GM19240 (cell line): ENCODE measurements around the gene SLC26A1.

ENCODE experiments used
- DNase-seq: peaks from one replicate; pipeline ENCODE4 v3.0.0; 2011; ENCODE audit warnings: low spot score; ENCODE audit not compliant: insufficient read length

Gene SLC26A1

GRCh38 chr4:966266-967112, 26.7 kb downstream of the SLC26A1 start:
- no peak for DNase-seq

GRCh38 chr4:965766-966134, 27.5 kb downstream of the SLC26A1 start:
- DNase-seq, result no peak

GRCh38 chr4:965048-965765, 28.0 kb downstream of the SLC26A1 start:
- no peak for DNase-seq

- DNase-seq, result no peak
Observed at GRCh38 chr4:964346-965025, 28.7 kb downstream of the SLC26A1 start.

DNA sequence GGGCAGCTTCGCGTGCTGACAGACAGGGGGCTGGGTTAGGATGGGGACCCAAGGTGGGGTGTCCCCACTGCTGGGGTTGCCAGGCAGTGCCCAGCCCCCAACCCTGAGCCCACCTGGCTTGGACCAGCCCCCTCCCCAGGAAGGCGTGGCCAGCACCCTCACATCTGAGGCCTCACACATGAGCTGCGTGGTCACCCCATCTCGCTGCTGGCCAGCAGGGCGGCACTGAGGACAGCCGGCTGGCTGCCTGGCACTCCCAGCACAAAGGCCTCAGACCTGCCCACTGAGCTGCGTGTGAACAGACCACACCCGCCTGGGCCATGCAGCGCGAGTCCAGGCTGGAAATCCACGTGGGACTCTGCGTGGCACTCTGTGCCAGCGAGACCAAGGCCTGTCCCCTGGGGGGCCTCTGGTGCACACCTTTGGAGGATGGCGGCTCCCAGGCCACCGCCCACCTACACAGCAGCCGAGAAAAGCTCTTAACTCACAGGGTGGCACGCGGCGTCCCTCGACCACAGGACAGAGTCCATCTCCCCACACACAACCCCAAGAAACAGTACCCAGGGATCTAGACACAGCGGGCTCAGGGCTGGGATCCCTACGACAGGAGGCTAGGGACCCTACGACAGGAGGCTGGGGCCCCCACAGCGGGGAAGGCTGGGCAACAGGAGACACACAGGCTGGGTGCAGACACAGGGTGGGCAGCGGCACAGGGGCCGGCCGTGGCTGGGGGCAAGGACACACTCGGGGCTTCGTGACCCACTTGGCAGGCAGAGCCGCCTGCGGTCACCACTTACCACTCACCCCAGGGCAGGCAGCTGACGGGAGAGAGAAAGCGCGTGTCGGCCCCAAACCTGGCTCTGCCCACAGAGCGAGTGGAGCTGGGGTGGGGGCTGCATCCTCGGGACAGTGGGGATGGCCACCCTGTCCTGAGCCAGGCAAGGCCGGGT, 29.7 kb downstream of the SLC26A1 start:
- DNase-seq, result no peak

DNA sequence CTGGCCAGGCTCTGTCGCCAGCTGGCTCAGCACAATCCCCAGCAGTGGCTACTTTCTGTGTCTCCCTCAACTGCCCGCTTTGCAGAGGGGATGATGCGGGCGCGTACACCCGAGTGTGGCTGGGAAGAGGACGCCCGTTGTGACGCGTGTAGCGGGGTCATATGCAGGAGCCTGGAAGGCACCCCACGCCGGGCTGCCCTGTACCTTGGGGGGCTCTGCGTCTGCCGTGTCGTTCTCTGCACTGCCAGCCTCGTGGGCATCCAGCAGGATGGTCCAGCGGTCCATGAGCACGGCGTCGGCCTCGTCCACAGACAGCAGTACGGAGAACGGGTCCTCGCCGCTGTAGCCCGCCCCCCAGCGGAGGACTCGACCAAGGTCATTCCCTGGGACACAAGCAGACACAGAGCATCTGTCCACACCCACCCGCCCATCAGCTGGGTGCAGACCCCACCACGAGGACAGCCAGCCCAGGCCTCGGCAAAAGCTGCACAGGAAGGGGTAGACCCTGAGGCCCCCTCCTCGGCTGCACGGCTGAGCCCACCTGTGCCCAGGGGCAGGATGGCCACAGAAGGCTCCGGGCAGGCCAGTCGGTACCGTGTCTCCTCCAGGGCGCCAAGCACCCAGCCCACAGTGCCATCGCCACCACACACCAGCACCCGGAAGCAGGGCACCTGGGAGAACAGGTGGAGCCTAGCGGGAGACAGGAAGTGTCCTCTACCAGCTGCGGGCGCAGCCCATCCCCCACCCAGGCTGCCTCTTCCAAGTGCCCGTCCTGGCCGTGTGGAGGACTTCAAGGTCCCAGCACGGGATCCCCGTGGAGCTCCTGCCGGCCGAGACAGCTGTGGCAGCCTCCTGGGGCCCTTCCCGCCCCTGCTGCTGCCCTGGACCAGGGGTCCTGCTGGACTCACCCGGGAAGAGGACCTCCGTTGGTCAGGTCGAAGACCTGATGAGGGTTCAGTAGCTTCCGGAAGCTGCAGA, 30.7 kb downstream of the SLC26A1 start:
- no peak for DNase-seq

GRCh38 chr4:961351-962230, 31.6 kb downstream of the SLC26A1 start:
- DNase-seq, result no peak

GRCh38 chr4:960636-961350, 32.4 kb downstream of the SLC26A1 start:
- no peak for DNase-seq

- no peak for DNase-seq
Observed at GRCh38 chr4:960140-960635, 33.0 kb downstream of the SLC26A1 start.

- DNase-seq, result no peak
Observed at GRCh38 chr4:959338-960139, 33.7 kb downstream of the SLC26A1 start.

- DNase-seq, result no peak
Observed at GRCh38 chr4:958696-959337, 34.4 kb downstream of the SLC26A1 start.

- DNase-seq, result no peak
Observed at GRCh38 chr4:958314-958665, 34.9 kb downstream of the SLC26A1 start.

- no peak for DNase-seq
Observed at GRCh38 chr4:957581-958313, 35.5 kb downstream of the SLC26A1 start.

DNA sequence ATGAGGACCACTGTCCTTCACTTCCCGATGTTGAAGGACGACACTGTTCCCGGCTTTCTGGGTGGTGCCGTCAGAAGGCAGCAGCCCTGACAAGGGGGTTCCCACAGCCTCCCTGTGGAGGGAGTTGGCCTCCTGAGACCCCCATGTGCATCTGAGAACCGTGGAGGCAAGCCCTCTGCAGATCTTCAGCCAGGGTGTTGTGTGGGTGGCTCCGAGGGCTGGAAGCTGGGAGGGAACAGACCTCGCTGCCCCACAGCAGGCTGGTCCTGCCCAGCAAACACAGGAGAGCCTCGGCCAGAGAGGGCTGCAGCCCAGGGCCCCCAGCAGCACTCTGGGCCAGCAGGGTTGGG, 36.0 kb downstream of the SLC26A1 start:
- no peak for DNase-seq

DNA sequence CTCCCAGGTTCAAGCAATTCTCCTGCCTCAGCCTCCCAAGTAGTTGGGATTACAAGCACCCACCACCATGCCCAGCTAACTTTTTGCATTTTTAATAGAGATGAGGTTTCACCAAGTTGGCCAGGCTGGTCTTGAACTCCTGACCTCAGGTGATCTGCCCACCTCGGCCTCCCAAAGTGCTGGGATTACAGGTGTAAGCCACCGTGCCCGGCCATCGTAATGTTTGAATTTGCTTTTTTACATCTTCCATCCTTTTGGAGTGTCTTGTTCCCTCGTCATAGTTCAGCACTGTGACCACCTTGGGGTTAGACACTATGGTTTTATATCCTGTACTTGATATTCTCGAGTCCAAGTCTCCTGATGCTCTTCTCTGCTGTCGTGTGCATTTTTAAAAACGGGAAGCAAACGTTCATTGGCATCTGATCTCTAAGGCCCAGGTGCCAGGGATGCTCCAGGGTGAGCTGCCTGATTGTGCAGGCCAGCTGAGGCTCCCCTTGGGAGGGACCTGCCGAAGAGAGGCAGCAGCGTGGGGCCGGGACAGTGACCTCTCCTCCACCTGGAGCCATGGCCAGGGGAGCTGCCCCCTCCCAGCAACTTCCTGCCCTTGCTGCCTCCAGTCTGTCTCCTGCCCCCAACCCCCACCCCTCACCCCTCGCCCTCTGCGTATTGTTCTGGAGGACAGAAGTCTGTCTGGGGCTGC, 36.5 kb downstream of the SLC26A1 start:
- no peak for DNase-seq

DNA sequence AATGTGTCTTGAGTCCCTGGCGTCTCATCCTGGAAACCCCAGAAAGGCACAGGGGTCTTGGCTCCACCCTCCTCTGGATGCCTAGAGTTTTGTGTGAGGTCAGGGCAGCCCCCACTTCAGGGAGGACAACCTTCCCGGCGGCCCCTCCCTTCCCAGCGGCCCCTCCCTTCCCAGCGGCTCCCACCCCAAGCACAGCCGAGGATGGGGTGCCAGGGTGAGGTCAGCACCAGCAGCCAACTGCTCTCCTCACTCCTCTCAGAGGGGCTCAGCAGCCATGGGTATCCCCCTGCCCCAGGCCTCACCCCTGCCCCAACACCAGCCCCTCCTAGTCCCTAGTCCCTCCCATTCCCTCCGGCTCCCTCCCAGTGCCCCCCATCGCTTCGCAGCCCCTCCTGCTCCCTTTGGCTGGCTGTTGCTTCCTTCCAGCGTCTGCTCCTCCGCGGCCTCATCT, 37.2 kb downstream of the SLC26A1 start:
- DNase-seq, result no peak
